ENCODE results near the gene PHF14.
"Not testable (repeated sequence)": the region's sequence is repeated elsewhere in the genome, so short reads cannot be mapped to it uniquely, and the experiment has no call there.

DNA sequence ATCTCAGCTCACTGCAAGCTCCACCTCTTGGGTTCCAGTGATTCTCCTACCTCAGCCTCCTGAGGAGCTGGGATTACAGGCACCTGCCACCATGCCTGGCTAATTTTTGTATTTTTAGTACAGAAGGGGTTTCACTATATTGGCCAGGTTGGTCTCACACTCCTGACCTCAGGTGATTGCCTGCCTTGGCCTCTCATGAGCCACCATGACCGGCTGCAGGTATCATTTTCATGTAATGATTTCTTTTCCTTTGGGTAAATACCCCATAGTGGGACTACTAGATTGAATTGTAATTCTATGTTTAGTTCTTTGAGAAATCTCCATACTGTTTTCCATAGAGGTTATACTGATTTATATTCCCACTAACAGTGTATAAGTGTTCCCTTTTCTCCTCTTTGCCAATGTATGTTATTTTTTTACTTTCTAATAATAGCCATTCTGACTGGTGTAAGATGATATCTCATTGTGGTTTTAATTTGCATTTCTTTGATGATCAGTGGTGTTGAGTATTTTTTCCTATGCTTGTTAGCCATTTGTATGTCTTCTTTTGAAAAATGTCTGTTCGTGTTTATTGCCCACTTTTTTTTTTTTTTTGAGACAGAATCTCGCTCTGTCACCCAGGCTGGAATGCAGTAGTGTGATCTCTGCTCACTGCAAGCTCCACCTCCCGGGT, 20.5 kb upstream of the PHF14 start:
- TF ChIP-seq, protein P1, sequence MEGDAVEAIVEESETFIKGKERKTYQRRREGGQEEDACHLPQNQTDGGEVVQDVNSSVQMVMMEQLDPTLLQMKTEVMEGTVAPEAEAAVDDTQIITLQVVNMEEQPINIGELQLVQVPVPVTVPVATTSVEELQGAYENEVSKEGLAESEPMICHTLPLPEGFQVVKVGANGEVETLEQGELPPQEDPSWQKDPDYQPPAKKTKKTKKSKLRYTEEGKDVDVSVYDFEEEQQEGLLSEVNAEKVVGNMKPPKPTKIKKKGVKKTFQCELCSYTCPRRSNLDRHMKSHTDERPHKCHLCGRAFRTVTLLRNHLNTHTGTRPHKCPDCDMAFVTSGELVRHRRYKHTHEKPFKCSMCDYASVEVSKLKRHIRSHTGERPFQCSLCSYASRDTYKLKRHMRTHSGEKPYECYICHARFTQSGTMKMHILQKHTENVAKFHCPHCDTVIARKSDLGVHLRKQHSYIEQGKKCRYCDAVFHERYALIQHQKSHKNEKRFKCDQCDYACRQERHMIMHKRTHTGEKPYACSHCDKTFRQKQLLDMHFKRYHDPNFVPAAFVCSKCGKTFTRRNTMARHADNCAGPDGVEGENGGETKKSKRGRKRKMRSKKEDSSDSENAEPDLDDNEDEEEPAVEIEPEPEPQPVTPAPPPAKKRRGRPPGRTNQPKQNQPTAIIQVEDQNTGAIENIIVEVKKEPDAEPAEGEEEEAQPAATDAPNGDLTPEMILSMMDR (IDR thresholded peaks at IDR 0.05) = not testable (repeated sequence)
- TF ChIP-seq ZFX (IDR thresholded peaks at IDR 0.05; ENCODE audit: borderline replicate concordance) = not testable (repeated sequence)

Data from 22Rv1 (cell line).